Measurements from ENCODE around the gene DOCK2.
"Not testable (repeated sequence)": the region's sequence is repeated elsewhere in the genome, so short reads cannot be mapped to it uniquely, and the experiment has no call there.

The DOCK2 gene

GRCh38 chr5:169765176-169765996 is 128.3 kb downstream of the DOCK2 start:
- ChIA-PET POLR2A (no interaction called here), CTCF (interaction anchor here (0.9 to 2.3 kb wide), 3 partner anchors 21 to 30 kb away, joined by 3 to 6 read pairs (median 3); no protein-coding TSS in a partner anchor)
- no peak for TF ChIP-seq CTCF (IDR thresholded peaks at IDR 0.05; ENCODE audit: control extremely low read depth, extremely low read depth, low read depth, missing control alignments)
- no peak for DNase-seq (ENCODE audit: extremely low spot score)

- DNase-seq (ENCODE audit: extremely low spot score); POLR2A ChIA-PET: not testable (repeated sequence)
- CTCF ChIA-PET = interaction anchor here (0.8 to 1.3 kb wide), 2 partner anchors 11 to 12 kb away, joined by 3 to 5 read pairs; no protein-coding TSS in a partner anchor
Observed at GRCh38 chr5:169766943-169767342, 129.9 kb downstream of the DOCK2 start.

- no peak for DNase-seq (ENCODE audit: extremely low spot score)
- POLR2A ChIA-PET = no interaction called here
- CTCF ChIA-PET = interaction anchor here (0.8 to 1.5 kb wide), 4 partner anchors 10 to 61 kb away, joined by 3 to 5 read pairs (median 4); no protein-coding TSS in a partner anchor
- TF ChIP-seq CTCF (IDR thresholded peaks at IDR 0.05; ENCODE audit: control extremely low read depth, extremely low read depth, low read depth, missing control alignments) = no peak
Observed at GRCh38 chr5:169767938-169768337, 130.9 kb downstream of the DOCK2 start.

GRCh38 chr5:169768416-169768815 is 131.3 kb downstream of the DOCK2 start:
- no peak for DNase-seq (ENCODE audit: extremely low spot score)
- ChIA-PET CTCF (interaction anchor here (0.7 to 1.8 kb wide), 5 partner anchors 8 to 29 kb away, joined by 3 to 8 read pairs (median 4); no protein-coding TSS in a partner anchor), POLR2A (no interaction called here)
- no peak for TF ChIP-seq CTCF (IDR thresholded peaks at IDR 0.05; ENCODE audit: control extremely low read depth, extremely low read depth, low read depth, missing control alignments)

- no peak for TF ChIP-seq CTCF (IDR thresholded peaks at IDR 0.05; ENCODE audit: control extremely low read depth, extremely low read depth, low read depth, missing control alignments)
- CTCF ChIA-PET = interaction anchor here (1.1 to 1.8 kb wide), 3 partner anchors 9 to 68 kb away, joined by 3 to 8 read pairs (median 3); no protein-coding TSS in a partner anchor
- no peak for DNase-seq (ENCODE audit: extremely low spot score)
- POLR2A ChIA-PET = interaction anchor here (0.6 kb wide), 1 partner anchor 95 kb away, joined by 3 read pairs; no protein-coding TSS in a partner anchor
Observed at GRCh38 chr5:169770109-169770508, 133.0 kb downstream of the DOCK2 start.

GRCh38 chr5:169772256-169772655 is 135.2 kb downstream of the DOCK2 start:
- CTCF ChIA-PET = interaction anchor here (1.3 kb wide), 1 partner anchor 11 kb away, joined by 3 read pairs; no protein-coding TSS in a partner anchor

More at GRCh38 chr5:169772256-169772655, 135.2 kb downstream of the DOCK2 start:
- TF ChIP-seq CTCF (IDR thresholded peaks at IDR 0.05; ENCODE audit: control extremely low read depth, extremely low read depth, low read depth, missing control alignments) = no peak
- DNase-seq (ENCODE audit: extremely low spot score) = no peak
- POLR2A ChIA-PET = no interaction called here

Data from GM10248 (cell line).